Measurements from ENCODE around the gene CCL17.
A peak's percentile ranks its signal among the peaks of the same experiment; 100 is the strongest.
"Not testable (repeated sequence)": the region's sequence is repeated elsewhere in the genome, so short reads cannot be mapped to it uniquely, and the experiment has no call there.

Gene CCL17

GRCh38 chr16:57426356-57426755 lies 21.8 kb downstream of the CCL17 start:
- H3K27ac ChIP-seq: no peak overlapping the region
- DNase-seq (ENCODE audit: low read depth, low spot score): no peak

- DNase-seq (ENCODE audit: low read depth, low spot score): no peak
- H3K27ac ChIP-seq: no peak overlapping the region
Measured at GRCh38 chr16:57427307-57427706, 22.7 kb downstream of the CCL17 start.

- DNase-seq (ENCODE audit: low read depth, low spot score): no peak
Measured at GRCh38 chr16:57427824-57428223, 23.3 kb downstream of the CCL17 start.

GRCh38 chr16:57430955-57431354 lies 26.4 kb downstream of the CCL17 start:
- DNase-seq (ENCODE audit: low read depth, low spot score): no peak
- no peak overlapping the region for H3K27ac ChIP-seq

More at GRCh38 chr16:57427824-57428223, 23.3 kb downstream of the CCL17 start:
- H3K27ac ChIP-seq: no peak overlapping the region

GRCh38 chr16:57432505-57432904 lies 27.9 kb downstream of the CCL17 start:
- H3K27ac ChIP-seq: no peak overlapping the region
- no peak for DNase-seq (ENCODE audit: low read depth, low spot score)

GRCh38 chr16:57432989-57433388 lies 28.4 kb downstream of the CCL17 start:
- no peak for DNase-seq (ENCODE audit: low read depth, low spot score)

GRCh38 chr16:57434003-57434402 lies 29.4 kb downstream of the CCL17 start:
- H3K27ac ChIP-seq: no peak overlapping the region
- DNase-seq (ENCODE audit: low read depth, low spot score): no peak

More at GRCh38 chr16:57432989-57433388, 28.4 kb downstream of the CCL17 start:
- H3K27ac ChIP-seq: no peak overlapping the region

- no peak overlapping the region for H3K27ac ChIP-seq
- DNase-seq (ENCODE audit: low read depth, low spot score): no peak
Measured at GRCh38 chr16:57435838-57436237, 31.3 kb downstream of the CCL17 start.

- DNase-seq (ENCODE audit: low read depth, low spot score); H3K27ac ChIP-seq: not testable (repeated sequence)
Measured at GRCh38 chr16:57439947-57440346, 35.4 kb downstream of the CCL17 start.

- H3K27ac ChIP-seq; DNase-seq (ENCODE audit: low read depth, low spot score): not testable (repeated sequence)
Measured at GRCh38 chr16:57440551-57440950, 36.0 kb downstream of the CCL17 start.

GRCh38 chr16:57444711-57445110 lies 40.1 kb downstream of the CCL17 start:
- DNase-seq (ENCODE audit: low read depth, low spot score): no peak

GRCh38 chr16:57445510-57445909 lies 40.9 kb downstream of the CCL17 start:
- no peak for DNase-seq (ENCODE audit: low read depth, low spot score)
- H3K27ac ChIP-seq: no peak overlapping the region

More at GRCh38 chr16:57444711-57445110, 40.1 kb downstream of the CCL17 start:
- no peak overlapping the region for H3K27ac ChIP-seq

- peak overlapping the region; percentile 62 for H3K27ac ChIP-seq
- DNase-seq (ENCODE audit: low read depth, low spot score): no peak
Measured at GRCh38 chr16:57446531-57447185, 42.1 kb downstream of the CCL17 start.

- DNase-seq (ENCODE audit: low read depth, low spot score): peak; percentile 72
Measured at GRCh38 chr16:57447186-57447962, 42.8 kb downstream of the CCL17 start, which contains the start of the genes CIAPIN1 and COQ9. Gene CIAPIN1 (minus strand): TSS chr16:57447385. CDS start chr16:57440928, 6,457 bp downstream. Gene COQ9 (plus strand): TSS chr16:57447479. CDS start chr16:57447506, 27 bp downstream.

GRCh38 chr16:57452021-57452420 lies 47.5 kb downstream of the CCL17 start:
- no peak for DNase-seq (ENCODE audit: low read depth, low spot score)
- no peak overlapping the region for H3K27ac ChIP-seq

More at GRCh38 chr16:57447186-57447962, 42.8 kb downstream of the CCL17 start, which contains the start of the genes CIAPIN1 and COQ9:
- peak within 1 kb of the TSS; percentile 62 for H3K27ac ChIP-seq

- peak within 1 kb of the TSS; percentile 17 for H3K27ac ChIP-seq
- DNase-seq (ENCODE audit: low read depth, low spot score): peak; percentile 34
Measured at GRCh38 chr16:57462209-57462977, 57.8 kb downstream of the CCL17 start, which contains the start of gene POLR2C. Gene POLR2C (plus strand): TSS chr16:57462679. CDS start chr16:57462725, 46 bp downstream.

- no peak for DNase-seq (ENCODE audit: low read depth, low spot score)
- H3K27ac ChIP-seq: peak overlapping the region; percentile 17
Measured at GRCh38 chr16:57462978-57463362, 58.4 kb downstream of the CCL17 start.

- H3K27ac ChIP-seq: no peak overlapping the region
- no peak for DNase-seq (ENCODE audit: low read depth, low spot score)
Measured at GRCh38 chr16:57464523-57464922, 60.0 kb downstream of the CCL17 start.
